Hematopoietic multipotent progenitor cell (in vitro differentiated cells): Measurements from ENCODE around the gene LSAMP. TPM values are rescaled to one million over a fixed set of nuclear protein-coding genes. Genes with fewer than 3 reads are reported as not detected.

ENCODE experiments used
- DNase-seq, 3 donors: peaks; one replicate each; pipeline ENCODE4 v3.0.0-alpha.2; 2011 to 2015; ENCODE audit warnings: low read depth in 2 of 3, low spot score in 2 of 3
- total RNA-seq: library from RNA; depleted of rRNA; stranded (reverse); fragments of >200 nt; gene quantifications from one replicate; pipeline ENCODE4 v1.2.3, GENCODE V29; 2012

LSAMP gene
- total RNA-seq, 1 donor: 0.27 TPM

- DNase-seq: no peak
Observed at GRCh38 chr3:116367761-116368395, 77.4 kb downstream of the LSAMP start.

DNA sequence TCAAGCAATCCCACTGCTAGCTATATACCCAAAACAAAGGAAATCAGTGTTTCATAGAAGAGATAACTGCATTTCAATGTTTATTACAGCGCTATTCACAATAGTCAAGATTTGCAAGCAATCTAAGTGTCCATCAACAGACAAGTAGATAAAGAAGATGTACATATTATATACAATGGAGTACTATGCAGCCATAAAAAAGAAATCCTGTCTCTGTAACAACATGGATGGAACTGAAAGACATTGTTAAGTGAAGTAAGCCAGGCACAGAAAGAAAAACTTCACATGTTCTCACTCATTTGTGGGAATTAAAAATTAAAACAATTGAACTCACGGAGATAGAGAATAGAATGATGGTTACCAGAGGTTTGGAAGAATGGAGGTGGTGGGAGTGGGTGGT is 89.2 kb downstream of the LSAMP start:
- DNase-seq: no peak

DNA sequence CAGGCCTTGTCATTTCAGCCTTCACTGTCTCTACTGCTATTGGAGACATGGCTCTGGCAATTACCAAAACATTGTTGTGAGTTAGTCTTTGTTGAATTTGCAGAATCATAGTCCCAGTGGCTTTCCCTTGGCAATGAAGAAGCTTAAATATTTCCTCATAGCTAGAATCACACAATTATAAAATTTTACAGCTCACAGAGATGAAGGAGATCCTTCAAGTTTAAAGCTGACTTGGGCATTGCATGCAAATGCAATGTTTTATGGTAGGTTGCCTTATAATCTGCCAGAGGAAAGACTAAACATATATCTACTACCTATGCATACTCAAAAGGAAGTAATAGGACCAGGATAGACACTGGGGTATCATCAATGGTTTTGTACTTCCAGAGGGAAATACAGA is 90.9 kb downstream of the LSAMP start:
- DNase-seq: no peak

GRCh38 chr3:116350119-116350733 is 95.1 kb downstream of the LSAMP start:
- DNase-seq: no peak

DNA sequence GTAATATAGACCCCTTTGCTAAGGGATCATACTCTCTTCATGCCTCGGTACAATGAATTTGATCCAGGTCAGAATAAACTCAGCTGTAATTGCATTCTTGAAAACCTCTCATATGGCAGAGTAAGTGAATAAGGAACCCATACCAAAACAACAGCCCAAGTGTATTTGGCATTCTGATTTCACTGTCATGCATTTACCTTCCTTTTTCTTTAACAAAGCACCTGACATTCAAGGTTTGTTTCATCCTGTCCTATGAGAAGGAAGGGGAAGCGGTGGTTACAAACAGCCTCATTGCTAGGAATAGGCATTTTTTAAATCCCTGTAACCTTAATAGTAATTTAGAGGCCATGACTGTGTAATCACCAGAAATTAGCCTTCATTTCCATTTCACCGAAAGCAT is 97.1 kb downstream of the LSAMP start:
- no peak for DNase-seq

GRCh38 chr3:116342499-116342898 is 102.8 kb downstream of the LSAMP start:
- DNase-seq: no peak

- no peak for DNase-seq
Observed at GRCh38 chr3:116341899-116342298, 103.4 kb downstream of the LSAMP start.

- no peak for DNase-seq
Observed at GRCh38 chr3:116341381-116341780, 103.9 kb downstream of the LSAMP start.

GRCh38 chr3:116340680-116341216 is 104.5 kb downstream of the LSAMP start:
- no peak for DNase-seq

DNA sequence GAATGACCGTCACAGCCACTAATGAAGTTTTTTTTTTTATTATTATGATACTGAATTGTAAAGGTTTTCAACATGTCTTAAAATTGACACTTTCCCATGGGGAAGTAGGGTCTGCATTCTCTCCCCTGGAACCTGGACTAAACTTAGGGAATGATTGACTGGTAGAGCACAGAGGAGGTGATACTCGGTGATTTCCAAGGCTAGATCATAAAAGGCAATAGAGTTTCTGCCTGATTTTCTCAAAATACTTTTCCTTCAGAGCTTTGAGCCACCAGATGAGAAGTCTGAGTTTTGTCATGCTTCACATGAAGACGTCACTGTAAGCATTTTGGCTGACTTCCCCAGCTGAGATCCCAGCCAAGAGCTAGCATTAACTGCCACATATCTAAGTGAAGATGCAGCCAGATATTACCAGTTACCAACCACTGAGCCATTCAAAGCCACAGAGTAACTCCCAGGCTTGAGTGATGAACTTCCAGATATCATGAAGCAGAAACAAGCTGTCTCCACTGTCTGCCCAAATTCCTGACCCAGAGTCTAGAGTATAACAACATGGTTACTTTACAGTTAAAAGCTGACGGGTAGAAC is 105.8 kb downstream of the LSAMP start:
- no peak for DNase-seq

GRCh38 chr3:116338713-116339112 is 106.6 kb downstream of the LSAMP start:
- DNase-seq: no peak

GRCh38 chr3:116337229-116337628 is 108.1 kb downstream of the LSAMP start:
- no peak for DNase-seq

GRCh38 chr3:116331380-116331779 is 113.9 kb downstream of the LSAMP start:
- DNase-seq: no peak

DNA sequence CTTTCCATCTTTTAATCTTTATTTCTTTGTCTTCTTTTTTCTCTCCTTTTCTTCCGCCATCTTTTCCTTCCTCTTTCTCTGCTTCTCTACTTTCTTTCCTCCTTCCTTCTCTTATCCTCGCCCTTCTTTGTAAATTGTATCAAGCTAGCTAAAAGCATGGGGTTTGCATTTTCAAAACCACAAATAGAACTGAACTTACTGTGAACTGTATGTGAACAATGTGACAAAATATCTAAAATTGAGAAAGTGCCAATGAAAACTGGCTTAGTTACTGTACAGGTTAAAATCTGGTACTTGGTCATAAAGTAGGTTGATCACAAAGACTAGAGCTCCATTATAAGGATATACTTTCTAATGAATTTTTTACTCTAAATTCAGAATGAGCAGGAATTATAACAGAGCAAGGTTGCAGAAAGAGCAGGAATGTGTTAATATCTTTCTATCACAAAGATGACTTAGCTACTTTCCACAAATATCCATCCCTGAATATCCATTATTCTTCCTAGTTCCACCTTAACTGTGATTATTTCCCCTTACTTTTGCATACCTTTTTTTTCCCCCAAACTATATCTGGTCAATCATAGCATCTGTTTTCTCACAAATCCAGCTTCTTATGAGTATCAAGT is 122.4 kb downstream of the LSAMP start:
- no peak for DNase-seq

DNA sequence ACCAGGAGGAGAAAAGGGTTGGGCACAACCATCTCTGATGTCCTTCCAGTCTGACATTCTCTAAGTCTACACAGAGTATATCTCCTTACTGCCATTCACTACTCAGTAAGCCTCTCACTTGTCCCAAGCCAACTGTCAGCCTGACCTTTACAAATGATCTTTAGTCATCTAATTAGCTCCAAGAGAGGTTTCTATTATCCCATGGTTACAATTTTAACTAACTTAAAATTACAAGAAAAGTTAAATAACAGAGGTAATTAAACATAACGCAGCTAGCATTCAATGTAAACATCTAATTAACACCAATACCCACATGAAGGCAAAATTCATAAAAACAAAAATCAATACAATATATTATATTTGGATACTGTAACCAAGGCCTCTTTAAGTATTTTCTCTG is 126.9 kb downstream of the LSAMP start:
- no peak for DNase-seq

DNA sequence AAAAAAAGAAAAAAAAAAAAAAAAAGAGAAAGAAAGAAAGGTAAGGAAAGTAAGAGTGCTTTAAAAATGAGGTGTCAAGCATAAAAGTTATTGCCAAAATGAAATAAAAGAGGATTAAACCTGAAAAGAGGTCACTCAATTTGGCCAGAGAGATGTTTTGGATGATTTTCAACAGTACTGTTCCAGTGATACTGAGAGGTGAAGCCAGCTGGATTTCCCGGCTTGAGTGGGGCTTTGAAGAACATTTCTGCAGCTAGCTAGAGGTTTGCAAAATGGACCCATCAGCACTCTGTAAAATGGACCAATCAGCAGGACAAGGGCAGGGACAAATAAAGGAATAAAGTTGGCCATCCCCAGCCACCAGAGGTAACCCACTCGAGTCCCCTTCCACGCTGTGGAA is 128.5 kb downstream of the LSAMP start:
- DNase-seq: no peak

DNA sequence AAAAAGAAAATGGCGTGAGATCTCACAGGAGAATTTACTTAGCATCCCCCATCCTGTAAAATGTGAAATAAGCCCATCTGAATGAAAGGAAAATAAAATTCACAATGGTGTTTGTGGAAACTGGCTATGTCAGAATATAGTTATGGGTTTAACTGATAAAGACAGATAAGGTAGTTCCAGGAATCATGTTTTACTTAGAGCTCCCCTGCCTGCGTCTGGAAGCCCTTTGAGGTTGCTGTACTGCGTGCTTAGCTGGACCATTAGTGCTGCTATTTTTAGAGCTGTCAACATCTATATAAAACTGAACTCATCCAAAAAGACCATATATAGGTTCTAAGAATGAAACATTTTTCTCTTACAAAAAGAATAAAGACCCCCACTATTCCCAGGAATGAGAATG is 130.8 kb downstream of the LSAMP start:
- no peak for DNase-seq

GRCh38 chr3:116306720-116307119 is 138.6 kb downstream of the LSAMP start:
- DNase-seq: no peak

DNA sequence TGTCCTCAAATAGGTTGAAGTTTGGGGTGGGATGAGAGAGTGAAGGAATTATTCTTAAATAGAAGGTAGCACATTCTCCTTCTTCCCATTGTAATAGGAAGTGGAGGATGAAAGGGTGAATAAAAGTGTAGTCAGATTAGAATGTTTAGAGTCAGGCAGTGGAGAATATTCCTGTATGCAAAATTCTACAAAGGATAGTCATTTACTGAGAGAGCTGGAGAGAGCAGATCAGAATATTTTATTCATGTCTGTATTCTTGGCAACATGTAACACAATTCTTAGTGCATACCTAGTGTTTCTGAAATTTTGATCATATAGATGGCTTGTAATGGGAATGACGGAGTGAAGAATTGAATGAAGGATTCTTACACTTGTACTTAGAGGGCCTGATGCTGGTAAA is 139.1 kb downstream of the LSAMP start:
- no peak for DNase-seq

DNA sequence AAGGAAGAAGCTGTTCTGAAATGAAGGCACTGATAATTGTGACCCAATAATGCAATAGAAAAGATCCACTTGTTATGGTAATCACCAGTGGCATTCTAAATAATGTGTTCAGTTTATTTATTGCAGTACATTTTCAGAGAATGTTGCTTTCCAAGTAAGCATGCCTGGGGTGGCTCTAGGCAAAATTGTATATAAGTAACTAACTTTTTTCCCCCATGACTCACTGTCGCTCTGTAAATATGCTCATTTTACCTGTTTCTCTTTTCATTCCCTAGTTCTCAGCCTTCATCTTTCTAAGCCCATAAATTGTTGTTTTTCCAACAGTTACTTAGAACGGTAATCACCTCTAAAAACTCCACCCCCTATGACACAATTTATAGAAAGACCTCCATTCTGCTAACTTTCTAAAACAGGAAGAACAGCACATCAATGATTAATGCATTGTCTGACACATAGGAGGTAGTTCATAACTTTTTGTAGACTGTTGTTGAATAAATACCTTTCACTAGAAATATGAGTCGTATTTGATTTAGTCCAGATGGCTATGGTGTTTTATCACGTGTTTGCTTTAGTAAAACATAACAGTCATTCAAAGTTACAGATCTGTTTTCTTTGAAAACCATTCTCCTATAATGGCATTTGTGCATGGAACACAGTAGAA is 143.1 kb downstream of the LSAMP start:
- no peak for DNase-seq

DNA sequence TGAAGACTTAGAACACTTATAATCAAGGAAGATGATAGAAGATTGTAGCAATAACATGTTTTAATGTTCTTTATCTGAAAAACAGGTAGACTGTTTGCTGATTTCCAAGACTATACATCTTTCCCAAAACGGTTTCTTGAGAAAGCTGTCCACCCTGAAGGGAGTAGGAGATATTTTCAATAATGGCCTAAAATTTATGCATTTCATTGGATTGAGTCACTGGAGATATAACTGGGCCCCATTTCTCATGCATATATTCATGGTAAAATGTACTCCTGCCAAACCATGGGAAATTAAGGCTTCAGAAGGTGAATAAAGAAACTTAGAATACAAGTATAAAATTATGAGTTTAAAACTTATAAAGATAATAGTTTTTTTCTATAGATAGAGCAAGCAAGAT is 143.9 kb downstream of the LSAMP start:
- no peak for DNase-seq
